OCI-LY1 (cell line): Measurements from ENCODE around the gene P2RY8.

ENCODE experiments used
- EZH2 ChIP-seq: fragments of 200-600 bp; sonication (generic), shearing (Covaris generic); IDR thresholded peaks from 2 replicates; pipeline ENCODE4 v1.8.0; 2017; ENCODE audit warnings: borderline replicate concordance, mixed run types, mild to moderate bottlenecking, antibody characterized with exemption, low read length, moderate library complexity, mixed read lengths
- TF ChIP-seq, protein P1 (sequence below): fragments of 200-600 bp; sonication (generic), shearing (Covaris generic); IDR thresholded peaks from 2 replicates; pipeline ENCODE4 v1.5.1; 2017; ENCODE audit warnings: mild to moderate bottlenecking, antibody characterized with exemption, low read length, moderate library complexity, mixed read lengths

DNA sequence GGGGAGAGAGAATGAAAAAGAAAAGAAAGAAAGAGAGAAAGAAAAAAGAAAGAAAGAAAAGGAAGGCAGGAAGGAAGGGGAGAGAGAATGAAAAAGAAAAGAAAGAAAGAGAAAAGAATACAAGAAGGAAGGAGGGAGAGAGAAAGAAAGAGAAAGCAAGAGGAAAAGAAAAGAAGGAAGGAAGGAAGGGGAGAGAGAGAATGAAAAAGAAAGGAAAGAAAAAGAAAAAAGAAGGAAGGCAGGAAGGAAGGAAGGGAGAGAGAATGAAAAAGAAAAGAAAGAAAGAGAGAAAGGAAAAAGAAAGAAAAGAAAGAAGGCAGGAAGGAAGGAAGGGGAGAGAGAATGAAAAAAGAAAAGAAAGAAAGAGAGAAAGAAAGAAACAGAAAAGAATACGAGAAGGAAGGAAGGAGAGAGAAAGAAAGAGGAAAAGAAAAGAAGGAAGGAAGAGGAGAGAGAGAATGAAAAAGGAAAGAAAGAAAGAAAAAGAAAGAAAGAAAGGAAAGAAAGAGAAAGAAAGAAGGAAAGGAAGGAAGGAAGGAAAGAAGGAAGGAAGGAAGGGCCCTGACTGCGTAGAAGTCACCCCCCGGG, 15.1 kb upstream of the P2RY8 start:
- TF ChIP-seq, protein P1, sequence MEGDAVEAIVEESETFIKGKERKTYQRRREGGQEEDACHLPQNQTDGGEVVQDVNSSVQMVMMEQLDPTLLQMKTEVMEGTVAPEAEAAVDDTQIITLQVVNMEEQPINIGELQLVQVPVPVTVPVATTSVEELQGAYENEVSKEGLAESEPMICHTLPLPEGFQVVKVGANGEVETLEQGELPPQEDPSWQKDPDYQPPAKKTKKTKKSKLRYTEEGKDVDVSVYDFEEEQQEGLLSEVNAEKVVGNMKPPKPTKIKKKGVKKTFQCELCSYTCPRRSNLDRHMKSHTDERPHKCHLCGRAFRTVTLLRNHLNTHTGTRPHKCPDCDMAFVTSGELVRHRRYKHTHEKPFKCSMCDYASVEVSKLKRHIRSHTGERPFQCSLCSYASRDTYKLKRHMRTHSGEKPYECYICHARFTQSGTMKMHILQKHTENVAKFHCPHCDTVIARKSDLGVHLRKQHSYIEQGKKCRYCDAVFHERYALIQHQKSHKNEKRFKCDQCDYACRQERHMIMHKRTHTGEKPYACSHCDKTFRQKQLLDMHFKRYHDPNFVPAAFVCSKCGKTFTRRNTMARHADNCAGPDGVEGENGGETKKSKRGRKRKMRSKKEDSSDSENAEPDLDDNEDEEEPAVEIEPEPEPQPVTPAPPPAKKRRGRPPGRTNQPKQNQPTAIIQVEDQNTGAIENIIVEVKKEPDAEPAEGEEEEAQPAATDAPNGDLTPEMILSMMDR: no peak
- TF ChIP-seq EZH2: no peak
